Caco-2 (cell line): ENCODE measurements around the gene NIFK. TPM values are rescaled to one million over a fixed set of nuclear protein-coding genes. Genes with fewer than 3 reads are reported as not detected.
A peak's percentile ranks its signal among the peaks of the same experiment; 100 is the strongest.
"Not testable (repeated sequence)": the region's sequence is repeated elsewhere in the genome, so short reads cannot be mapped to it uniquely, and the experiment has no call there.

ENCODE experiments used
- BruUV-seq: library from RNA; stranded (reverse); fragments of 400-500 nt; replicated peaks from 2 replicates; lab custom pipeline; 2021; lab: Mats Ljungman, UMichigan
- CTCF ChIA-PET: fragments of 300-600 bp; sonication (Branson Sonifier 250); formaldehyde crosslinking; loops from one replicate; lab custom pipeline; 2022; ENCODE audit warnings: antibody characterized with exemption; lab: Charles Lee
- POLR2A ChIA-PET: fragments of 300-600 bp; sonication (Branson Sonifier 250); formaldehyde crosslinking; loops from one replicate; lab custom pipeline; 2022; ENCODE audit warnings: antibody characterized with exemption; lab: Charles Lee
- DNase-seq, 2 experiments: peaks; one replicate each; pipeline versions ENCODE4 v3.0.0 to v3.0.0-alpha.2; 2020 to 2022
- H3K27me3 ChIP-seq: replicated peaks from 2 replicates; pipeline ENCODE4 v1.6.0; 2011; ENCODE audit warnings: low read length; ENCODE audit not compliant: control insufficient read depth, insufficient read depth
- H3K36me3 ChIP-seq: 2 replicates; pipeline ENCODE4 v1.5.1; 2011; ENCODE audit warnings: low read length; ENCODE audit not compliant: control insufficient read depth, insufficient read depth
- H3K4me1 ChIP-seq: fragments of 250-450 bp; sonication (Bioruptor Pico); 2 replicates; pipeline ENCODE4 v1.5.1; 2020; ENCODE audit warnings: mild to moderate bottlenecking
- H3K4me3 ChIP-seq: 2 replicates; pipeline ENCODE4 v1.5.1; 2011; ENCODE audit warnings: low read depth, mild to moderate bottlenecking, control low read depth, low read length
- H3K9me3 ChIP-seq: fragments of 250-450 bp; sonication (Bioruptor Pico); 2 replicates; pipeline ENCODE4 v1.5.1; 2020; ENCODE audit warnings: mild to moderate bottlenecking, moderate library complexity
- H3K27ac Mint-ChIP-seq: one replicate; pipeline ENCODE4 v1.8.0; 2022; ENCODE audit warnings: mixed read lengths; ENCODE audit not compliant: unreplicated experiment
- H3K27me3 Mint-ChIP-seq: one replicate; pipeline ENCODE4 v1.8.0; 2022; ENCODE audit warnings: mixed read lengths; ENCODE audit not compliant: insufficient read depth, unreplicated experiment
- H3K36me3 Mint-ChIP-seq: one replicate; pipeline ENCODE4 v1.8.0; 2022; ENCODE audit warnings: mild to moderate bottlenecking, mixed read lengths; ENCODE audit not compliant: insufficient read depth, unreplicated experiment
- H3K4me1 Mint-ChIP-seq: one replicate; pipeline ENCODE4 v1.8.0; 2022; ENCODE audit warnings: low read depth, mixed read lengths; ENCODE audit not compliant: unreplicated experiment
- H3K4me3 Mint-ChIP-seq: one replicate; pipeline ENCODE4 v1.8.0; 2022; ENCODE audit warnings: mild to moderate bottlenecking, moderate library complexity, mixed read lengths; ENCODE audit not compliant: unreplicated experiment
- H3K9me3 Mint-ChIP-seq: one replicate; pipeline ENCODE4 v1.8.0; 2022; ENCODE audit warnings: mixed read lengths; ENCODE audit not compliant: unreplicated experiment
- intact Hi-C: fragments of 100-400 bp; cut with micrococcal nuclease; formaldehyde crosslinking; loops from one replicate; pipeline ENCODE4 v1.10.0; 2022; ENCODE audit not compliant: unreplicated experiment
- total RNA-seq: library from RNA; stranded (reverse); gene quantifications from 2 replicates; pipeline ENCODE4 v1.2.3, GENCODE V29; 2022
- TF ChIP-seq, protein P1 (sequence below), 2 experiments: fragments of 200-600 bp in 1 of 2; IDR thresholded peaks; 1 replicate in 1 of 2; 2 replicates in 1 of 2; pipeline versions ENCODE4 v1.5.1 to v1.8.0; 2011 to 2022; ENCODE audit warnings: antibody characterized with exemption in 1 of 2, control low read depth in 1 of 2, inconsistent platforms in 1 of 2, low read depth in 1 of 2, low read length in 1 of 2, mild to moderate bottlenecking in 1 of 2, moderate library complexity in 1 of 2; ENCODE audit not compliant: insufficient read depth in 1 of 2, severe bottlenecking in 1 of 2, unreplicated experiment in 1 of 2

The NIFK gene
- total RNA-seq, 1 experiment from 2014 or later: 84.7 TPM

DNA sequence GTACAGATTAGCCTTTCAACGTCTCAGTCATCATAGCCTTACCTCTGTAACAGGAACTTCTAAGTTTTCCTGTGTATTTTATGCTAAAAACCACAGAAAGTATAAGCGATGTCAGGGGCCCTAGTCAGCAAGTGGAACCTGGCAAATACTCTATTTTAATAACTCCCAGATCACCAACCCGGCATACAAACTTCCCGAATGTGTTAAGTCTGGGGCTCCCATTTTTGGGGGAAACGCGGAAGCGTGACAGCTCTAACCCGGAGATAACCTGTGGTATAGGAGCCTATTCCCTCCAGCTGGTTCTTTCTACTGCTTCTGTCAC, 574 bp downstream of the NIFK start:
- H3K36me3 ChIP-seq: peaks cover 3% of the 10 kb centered on the region; the same call in 1 of the 2 replicates
- TF ChIP-seq, protein P1, sequence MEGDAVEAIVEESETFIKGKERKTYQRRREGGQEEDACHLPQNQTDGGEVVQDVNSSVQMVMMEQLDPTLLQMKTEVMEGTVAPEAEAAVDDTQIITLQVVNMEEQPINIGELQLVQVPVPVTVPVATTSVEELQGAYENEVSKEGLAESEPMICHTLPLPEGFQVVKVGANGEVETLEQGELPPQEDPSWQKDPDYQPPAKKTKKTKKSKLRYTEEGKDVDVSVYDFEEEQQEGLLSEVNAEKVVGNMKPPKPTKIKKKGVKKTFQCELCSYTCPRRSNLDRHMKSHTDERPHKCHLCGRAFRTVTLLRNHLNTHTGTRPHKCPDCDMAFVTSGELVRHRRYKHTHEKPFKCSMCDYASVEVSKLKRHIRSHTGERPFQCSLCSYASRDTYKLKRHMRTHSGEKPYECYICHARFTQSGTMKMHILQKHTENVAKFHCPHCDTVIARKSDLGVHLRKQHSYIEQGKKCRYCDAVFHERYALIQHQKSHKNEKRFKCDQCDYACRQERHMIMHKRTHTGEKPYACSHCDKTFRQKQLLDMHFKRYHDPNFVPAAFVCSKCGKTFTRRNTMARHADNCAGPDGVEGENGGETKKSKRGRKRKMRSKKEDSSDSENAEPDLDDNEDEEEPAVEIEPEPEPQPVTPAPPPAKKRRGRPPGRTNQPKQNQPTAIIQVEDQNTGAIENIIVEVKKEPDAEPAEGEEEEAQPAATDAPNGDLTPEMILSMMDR (IDR thresholded peaks at IDR 0.05; ENCODE audit: insufficient read depth in 1 of 2, low read depth in 1 of 2, low read length in 1 of 2, severe bottlenecking in 1 of 2, unreplicated experiment in 1 of 2): no peak
- H3K4me3 Mint-ChIP-seq: peak overlapping the region; percentile 98
- no peaks in the 10 kb centered on the region for H3K27me3 ChIP-seq
- peak overlapping the region; percentile 82 for H3K4me3 ChIP-seq
- BruUV-seq: no TSS peak
- ChIA-PET POLR2A (interaction anchor here (0.6 to 2.4 kb wide), 8 partner anchors 20 to 662 kb away, joined by 3 to 22 read pairs (median 8); partner anchors contain the start of genes RNU4ATAC and TSN), CTCF (interaction anchor here (0.6 to 2.4 kb wide), 6 partner anchors 43 to 490 kb away, joined by 3 to 10 read pairs (median 6); no protein-coding TSS in a partner anchor)
- no peaks in the 10 kb centered on the region for H3K9me3 Mint-ChIP-seq
- H3K9me3 ChIP-seq: no peaks in the 10 kb centered on the region
- H3K36me3 Mint-ChIP-seq: peaks cover 54% of the 10 kb centered on the region
- no peaks in the 10 kb centered on the region for H3K27me3 Mint-ChIP-seq
- H3K27ac Mint-ChIP-seq: peak overlapping the region; percentile 96
- intact Hi-C loops: loop anchor here (1.0 to 5.0 kb wide), 3 partner anchors 19 to 205 kb away; partner anchors contain the start of gene TSN
- peaks cover 14% of the 10 kb centered on the region for H3K4me1 ChIP-seq
- peaks cover 15% of the 10 kb centered on the region for H3K4me1 Mint-ChIP-seq
- DNase-seq: no peak

DNA sequence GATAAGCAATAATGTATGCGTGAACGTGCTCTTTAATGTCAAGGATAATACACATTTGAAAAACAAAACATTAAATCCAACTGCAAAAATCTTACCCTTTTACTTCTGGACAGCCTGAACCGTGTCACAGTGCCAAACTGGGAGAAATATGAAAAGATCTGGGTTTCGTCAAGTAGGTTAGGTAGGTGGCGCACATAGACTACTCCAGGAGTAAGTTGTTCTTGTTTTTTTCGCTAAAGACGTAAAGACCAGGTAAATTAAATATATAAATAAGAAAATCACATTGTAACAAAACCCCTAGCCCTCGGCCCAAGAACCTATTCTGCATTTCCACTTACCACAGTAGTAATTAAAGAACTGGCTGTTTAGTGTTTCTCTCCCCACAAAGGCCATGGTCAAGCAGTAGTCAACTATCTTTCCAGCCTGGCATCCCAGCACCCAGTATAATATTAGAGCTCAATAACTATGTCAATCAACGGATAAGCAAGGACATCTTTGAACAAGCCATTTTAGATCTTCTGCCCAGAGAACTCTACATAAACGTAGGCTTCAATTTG, 1.1 kb downstream of the NIFK start:
- no peaks in the 10 kb centered on the region for H3K9me3 Mint-ChIP-seq
- intact Hi-C loops: loop anchor here (1.0 to 5.0 kb wide), 3 partner anchors 20 to 204 kb away; partner anchors contain the start of gene TSN
- H3K27me3 Mint-ChIP-seq: no peaks in the 10 kb centered on the region
- BruUV-seq: no TSS peak
- TF ChIP-seq, protein P1 (IDR thresholded peaks at IDR 0.05; ENCODE audit: insufficient read depth in 1 of 2, low read depth in 1 of 2, low read length in 1 of 2, severe bottlenecking in 1 of 2, unreplicated experiment in 1 of 2): peak in 1 of 2 experiments; percentile 34
- peaks cover 15% of the 10 kb centered on the region for H3K4me1 Mint-ChIP-seq
- H3K4me1 ChIP-seq: peaks cover 14% of the 10 kb centered on the region
- peaks cover 59% of the 10 kb centered on the region for H3K36me3 Mint-ChIP-seq
- ChIA-PET POLR2A (interaction anchor here (0.6 to 2.4 kb wide), 3 partner anchors 28 to 203 kb away, joined by 3 to 22 read pairs (median 8); no protein-coding TSS in a partner anchor), CTCF (interaction anchor here (1.5 to 2.4 kb wide), 2 partner anchors 43 to 239 kb away, joined by 8 to 10 read pairs; no protein-coding TSS in a partner anchor)
- H3K27ac Mint-ChIP-seq: peak overlapping the region; percentile 96
- H3K4me3 Mint-ChIP-seq: peak overlapping the region; percentile 98
- H3K36me3 ChIP-seq: peaks cover 5% of the 10 kb centered on the region; the same call in 1 of the 2 replicates
- H3K4me3 ChIP-seq: peak overlapping the region; percentile 82
- no peaks in the 10 kb centered on the region for H3K27me3 ChIP-seq
- no peak for DNase-seq
- H3K9me3 ChIP-seq: no peaks in the 10 kb centered on the region

GRCh38 chr2:121734544-121734943, 2.1 kb downstream of the NIFK start:
- peaks cover 15% of the 10 kb centered on the region for H3K4me1 Mint-ChIP-seq
- not testable (repeated sequence) for H3K27ac Mint-ChIP-seq

More at GRCh38 chr2:121734544-121734943, 2.1 kb downstream of the NIFK start:
- intact Hi-C loops, CTCF ChIA-PET, H3K36me3 ChIP-seq, BruUV-seq, H3K4me3 ChIP-seq, H3K9me3 Mint-ChIP-seq, DNase-seq, H3K27me3 Mint-ChIP-seq, H3K9me3 ChIP-seq, H3K27me3 ChIP-seq, H3K4me3 Mint-ChIP-seq: not testable (repeated sequence)
- H3K4me1 ChIP-seq: peaks cover 14% of the 10 kb centered on the region
- POLR2A ChIA-PET: interaction anchor here (0.6 kb wide), 1 partner anchor 1675 kb away, joined by 3 read pairs; no protein-coding TSS in a partner anchor
- peaks cover 69% of the 10 kb centered on the region for H3K36me3 Mint-ChIP-seq
